NCI-H82 treated with DMSO at 0.1 percent for 48 hours (cell line): ENCODE results near the gene TEKT5.
"Not testable (repeated sequence)": the region's sequence is repeated elsewhere in the genome, so short reads cannot be mapped to it uniquely, and the experiment has no call there.

Experiments
- DNase-seq: peaks from one replicate; lab custom pipeline; 2025; ENCODE audit not compliant: unreplicated experiment; lab: John Stamatoyannopoulos, UW

TEKT5 gene

GRCh38 chr16:10637337-10638037 is 57.2 kb downstream of the TEKT5 start:
- no peak for DNase-seq

GRCh38 chr16:10635365-10636021 is 59.2 kb downstream of the TEKT5 start:
- DNase-seq: no peak

- not testable (repeated sequence) for DNase-seq
Measured at GRCh38 chr16:10633429-10633828, 61.3 kb downstream of the TEKT5 start.

GRCh38 chr16:10631886-10632285 is 62.8 kb downstream of the TEKT5 start:
- DNase-seq: no peak

- no peak for DNase-seq
Measured at GRCh38 chr16:10629592-10629963, 65.2 kb downstream of the TEKT5 start.

GRCh38 chr16:10625595-10626357 is 69.0 kb downstream of the TEKT5 start:
- DNase-seq: no peak

GRCh38 chr16:10624527-10624926 is 70.2 kb downstream of the TEKT5 start:
- no peak for DNase-seq

GRCh38 chr16:10623059-10623458 is 71.7 kb downstream of the TEKT5 start:
- DNase-seq: no peak

GRCh38 chr16:10622036-10622921 is 72.5 kb downstream of the TEKT5 start:
- peak; percentile 86 for DNase-seq

GRCh38 chr16:10621216-10621949 is 73.3 kb downstream of the TEKT5 start:
- DNase-seq: not testable (repeated sequence)

GRCh38 chr16:10620120-10620519 is 74.6 kb downstream of the TEKT5 start:
- DNase-seq: no peak

- peak; percentile 41 for DNase-seq
Measured at GRCh38 chr16:10619271-10619849, 75.4 kb downstream of the TEKT5 start.

- no peak for DNase-seq
Measured at GRCh38 chr16:10618710-10619209, 76.0 kb downstream of the TEKT5 start.

GRCh38 chr16:10617662-10618420 is 76.9 kb downstream of the TEKT5 start:
- DNase-seq: no peak

- no peak for DNase-seq
Measured at GRCh38 chr16:10616756-10617640, 77.7 kb downstream of the TEKT5 start.

- no peak for DNase-seq
Measured at GRCh38 chr16:10616419-10616755, 78.3 kb downstream of the TEKT5 start.

GRCh38 chr16:10614685-10615084 is 80.0 kb downstream of the TEKT5 start:
- no peak for DNase-seq

GRCh38 chr16:10613785-10614485 is 80.8 kb downstream of the TEKT5 start:
- DNase-seq: no peak
